HL-60 (cell line): ENCODE results near the gene ABCB10.

Experiments used
- DNase-seq, 2 experiments: peaks; one replicate each; pipeline ENCODE4 v3.0.0-alpha.2; 2010 to 2020; ENCODE audit warnings: low read depth in 1 of 2, low spot score in 1 of 2
- H3K27ac ChIP-seq: fragments of 250-450 bp; sonication (Bioruptor Pico); replicated peaks from 2 replicates; pipeline ENCODE4 v1.5.1; 2020; ENCODE audit warnings: mild to moderate bottlenecking, moderate library complexity
- H3K27me3 ChIP-seq: fragments of 250-450 bp; sonication (Bioruptor Pico); 2 replicates; pipeline ENCODE4 v1.5.1; 2021; ENCODE audit warnings: mild to moderate bottlenecking, moderate library complexity; ENCODE audit not compliant: insufficient read depth, poor library complexity, severe bottlenecking
- H3K4me3 ChIP-seq: replicated peaks from 2 replicates; pipeline ENCODE4 v1.5.1; 2011; ENCODE audit warnings: mild to moderate bottlenecking, control low read depth, low read length; ENCODE audit not compliant: insufficient read depth
- CTCF ChIP-seq: IDR thresholded peaks from one replicate; pipeline ENCODE4 v1.5.1; 2011; ENCODE audit warnings: low read length, control low read depth, inconsistent platforms; ENCODE audit not compliant: insufficient read depth
- GABPA ChIP-seq: IDR thresholded peaks from 2 replicates; pipeline ENCODE4 v1.6.1; 2012; ENCODE audit warnings: low read depth
- POLR2AphosphoS5 ChIP-seq: IDR thresholded peaks from 2 replicates; pipeline ENCODE4 v1.6.1; 2012; ENCODE audit warnings: low read depth
- REST ChIP-seq: IDR thresholded peaks from 2 replicates; pipeline ENCODE4 v1.6.1; 2012; ENCODE audit warnings: low read depth; ENCODE audit not compliant: insufficient replicate concordance
- SPI1 ChIP-seq: IDR thresholded peaks from 2 replicates; pipeline ENCODE4 v1.6.1; 2012; ENCODE audit warnings: low read depth, mild to moderate bottlenecking, borderline replicate concordance

ABCB10 gene

GRCh38 chr1:229466887-229467286 is 91.6 kb downstream of the ABCB10 start:
- DNase-seq: no peak
- Histone ChIP-seq H3K4me3 (no peak overlapping the region), H3K27ac (no peak overlapping the region), H3K27me3 (no peaks in the 10 kb centered on the region)
- TF ChIP-seq SPI1 (no peak), GABPA (no peak), POLR2AphosphoS5 (no peak), REST (no peak), CTCF (no peak)
